Trophoblast cell (in vitro differentiated cells and primary cell): ENCODE data around the gene TWF2.
A peak's percentile ranks its signal among the peaks of the same experiment; 100 is the strongest.

Source experiments
- DNase-seq, 2 donors: peaks; one replicate each; pipeline ENCODE4 v3.0.0-alpha.2; 2016
- H2AFZ ChIP-seq: 2 replicates; pipeline ENCODE4 v1.6.1; 2013; ENCODE audit warnings: low read length, moderate library complexity, mild to moderate bottlenecking; ENCODE audit not compliant: insufficient read depth, poor library complexity
- H2AK5ac ChIP-seq: 2 replicates; pipeline ENCODE4 v1.6.1; 2013; ENCODE audit warnings: mild to moderate bottlenecking, low read length
- H2BK120ac ChIP-seq: 2 replicates; pipeline ENCODE4 v1.6.1; 2013; ENCODE audit warnings: low read length, mild to moderate bottlenecking, moderate library complexity; ENCODE audit not compliant: insufficient read depth, poor library complexity
- H2BK12ac ChIP-seq: 2 replicates; pipeline ENCODE4 v1.6.1; 2013; ENCODE audit warnings: mild to moderate bottlenecking, low read length, moderate library complexity
- H2BK5ac ChIP-seq: 2 replicates; pipeline ENCODE4 v1.6.1; 2013; ENCODE audit warnings: low read length, low read depth, moderate library complexity, mild to moderate bottlenecking; ENCODE audit not compliant: poor library complexity
- H3K14ac ChIP-seq: 2 replicates; pipeline ENCODE4 v1.6.1; 2013; ENCODE audit warnings: mild to moderate bottlenecking, low read length
- H3K18ac ChIP-seq: 2 replicates; pipeline ENCODE4 v1.6.1; 2013; ENCODE audit warnings: mild to moderate bottlenecking, low read length
- H3K23ac ChIP-seq: 2 replicates; pipeline ENCODE4 v1.6.1; 2013; ENCODE audit warnings: low read length
- H3K27ac ChIP-seq: 2 replicates; pipeline ENCODE4 v1.5.1; 2013; ENCODE audit warnings: low read depth, mild to moderate bottlenecking, inconsistent platforms, low read length, moderate library complexity
- H3K27me3 ChIP-seq: 2 replicates; pipeline ENCODE4 v1.6.1; 2013; ENCODE audit warnings: inconsistent platforms, mild to moderate bottlenecking, low read length, moderate library complexity; ENCODE audit not compliant: insufficient read depth
- H3K36me3 ChIP-seq, 2 experiments: 1 replicate in 1 of 2; 2 replicates in 1 of 2; pipeline ENCODE4 v1.6.1; 2013; ENCODE audit warnings: low read length in 2 of 2, mild to moderate bottlenecking in 2 of 2, moderate library complexity in 1 of 2; ENCODE audit not compliant: insufficient read depth in 2 of 2, control insufficient read depth in 1 of 2
- H3K4ac ChIP-seq: 2 replicates; pipeline ENCODE4 v1.6.1; 2013; ENCODE audit warnings: low read depth, mild to moderate bottlenecking, low read length, moderate library complexity
- H3K4me1 ChIP-seq, 2 experiments: 1 replicate in 1 of 2; 2 replicates in 1 of 2; pipeline ENCODE4 v1.6.1; 2013; ENCODE audit warnings: low read length in 2 of 2, mild to moderate bottlenecking in 2 of 2, moderate library complexity in 1 of 2; ENCODE audit not compliant: insufficient read depth in 2 of 2, control insufficient read depth in 1 of 2
- H3K4me2 ChIP-seq: 2 replicates; pipeline ENCODE4 v1.6.1; 2013; ENCODE audit warnings: inconsistent platforms, mild to moderate bottlenecking, low read length, moderate library complexity
- H3K4me3 ChIP-seq: 2 replicates; pipeline ENCODE4 v1.5.1; 2013; ENCODE audit warnings: mild to moderate bottlenecking, low read depth, low read length, inconsistent platforms
- H3K79me1 ChIP-seq: one replicate; pipeline ENCODE4 v1.6.1; 2013; ENCODE audit warnings: low read length
- H3K79me2 ChIP-seq: 2 replicates; pipeline ENCODE4 v1.6.1; 2013; ENCODE audit warnings: low read length, mild to moderate bottlenecking; ENCODE audit not compliant: control insufficient read depth, insufficient read depth, poor library complexity
- H3K9ac ChIP-seq: 2 replicates; pipeline ENCODE4 v1.6.1; 2013; ENCODE audit warnings: mild to moderate bottlenecking, low read length
- H3K9me3 ChIP-seq: 2 replicates; pipeline ENCODE4 v1.6.1; 2013; ENCODE audit warnings: low read depth, mild to moderate bottlenecking, control low read depth, inconsistent platforms, low read length; ENCODE audit not compliant: insufficient read depth
- H4K12ac ChIP-seq: 2 replicates; pipeline ENCODE4 v1.6.1; 2013; ENCODE audit warnings: low read depth, mild to moderate bottlenecking, low read length, moderate library complexity
- H4K8ac ChIP-seq: 2 replicates; pipeline ENCODE4 v1.6.1; 2013; ENCODE audit warnings: low read depth, mild to moderate bottlenecking, low read length, moderate library complexity
- H4K91ac ChIP-seq: one replicate; pipeline ENCODE4 v1.6.1; 2013; ENCODE audit warnings: low read depth, mild to moderate bottlenecking, low read length, moderate library complexity
- WGBS: extraction: QIAGEN DNeasy Blood & Tissue Kit; methylation state at CpG from one replicate; pipeline ENCODE4 v1.1.7; 2013; ENCODE audit warnings: missing lambda C conversion rate; ENCODE audit not compliant: insufficient read length, insufficient coverage; ENCODE audit errors: extremely low coverage; 5-methylcytosine and 5-hydroxymethylcytosine counted together

Gene TWF2

DNA sequence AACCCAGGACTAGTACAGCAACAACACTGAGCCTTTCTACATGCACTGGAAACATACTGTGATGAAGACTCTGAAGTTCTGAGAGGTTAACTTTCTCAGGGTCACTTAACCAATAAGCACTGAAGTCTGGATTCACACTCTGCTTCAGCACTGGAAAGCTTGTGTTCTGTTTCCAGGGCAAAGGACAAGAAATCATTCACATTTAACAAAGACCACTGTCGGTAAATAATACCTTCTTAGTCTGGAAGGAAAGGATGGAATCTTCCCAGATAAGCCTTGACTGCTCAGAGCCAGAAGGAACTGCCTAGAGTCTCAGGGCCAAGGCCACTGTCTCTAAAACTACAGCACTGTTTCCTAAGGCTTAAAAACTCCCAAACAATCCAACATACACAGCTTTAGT lies 44.3 kb upstream of the TWF2 start:
- no peak overlapping the region for H3K27ac ChIP-seq
- no peak overlapping the region for H2AK5ac ChIP-seq
- no peak overlapping the region for H2BK12ac ChIP-seq
- H3K4me1 ChIP-seq, result peaks cover 12 to 16% of the 10 kb centered on the region in 2 experiments
- H2AFZ ChIP-seq, result no peak overlapping the region
- H4K91ac ChIP-seq, result no peak overlapping the region
- H4K8ac ChIP-seq, result no peak overlapping the region
- H3K18ac ChIP-seq, result no peak overlapping the region
- H2BK120ac ChIP-seq, result no peak overlapping the region
- no peak for DNase-seq
- H3K79me2 ChIP-seq, result peaks cover 6% of the 10 kb centered on the region
- peaks cover 13% of the 10 kb centered on the region for H3K79me1 ChIP-seq
- WGBS, result no CpG with 5 or more reads among the region's 1 CpG
- H3K36me3 ChIP-seq, result no peaks in the 10 kb centered on the region
- no peaks in the 10 kb centered on the region for H3K27me3 ChIP-seq
- no peak overlapping the region for H3K4me3 ChIP-seq
- no peak overlapping the region for H3K14ac ChIP-seq
- H3K9me3 ChIP-seq, result no peaks in the 10 kb centered on the region
- no peak overlapping the region for H3K4ac ChIP-seq
- no peak overlapping the region for H3K9ac ChIP-seq
- no peak overlapping the region for H3K23ac ChIP-seq
- no peak overlapping the region for H4K12ac ChIP-seq
- H3K4me2 ChIP-seq, result no peak overlapping the region
- no peak overlapping the region for H2BK5ac ChIP-seq

DNA sequence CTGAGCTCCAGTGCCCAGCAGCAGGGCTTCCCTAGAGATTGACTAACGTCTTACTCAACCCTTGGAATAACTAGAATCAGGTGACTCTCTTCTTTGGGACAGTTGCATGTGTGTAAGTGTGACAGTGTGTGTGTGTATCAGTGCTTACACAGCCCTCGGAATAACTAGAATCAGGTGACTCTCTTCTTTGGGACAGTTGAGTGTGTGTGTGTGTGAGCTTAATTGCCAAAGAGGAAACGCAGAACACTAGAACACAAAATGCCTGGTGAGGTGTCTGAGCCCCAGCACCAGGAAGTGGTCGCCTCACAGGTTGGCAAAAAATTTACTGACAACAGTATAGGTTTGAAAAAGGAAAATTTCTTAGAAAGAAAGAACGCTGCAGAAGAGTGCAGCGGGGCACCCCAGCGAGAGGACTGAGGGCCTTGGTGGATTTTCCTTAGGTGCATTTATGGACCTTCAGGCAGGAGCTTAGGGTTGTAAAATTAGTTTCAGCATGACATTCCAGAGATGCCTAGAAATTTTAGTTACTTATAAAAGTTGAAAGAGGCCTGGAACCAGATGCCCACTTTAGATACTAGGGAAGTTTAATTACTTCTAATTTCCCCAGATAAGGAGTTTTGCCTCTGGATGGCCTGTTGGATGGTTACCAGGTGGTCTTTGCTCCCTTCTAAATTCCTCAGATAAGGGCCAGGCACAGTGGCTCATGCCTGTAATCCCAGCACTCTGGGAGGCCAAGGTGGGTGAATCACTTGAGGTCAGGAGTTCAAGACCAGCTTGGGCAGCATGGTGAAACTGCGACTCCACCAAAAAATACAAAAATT lies 43.2 kb upstream of the TWF2 start:
- H4K12ac ChIP-seq, result no peak overlapping the region
- WGBS, result no CpG with 5 or more reads among the region's 8 CpGs

DNA sequence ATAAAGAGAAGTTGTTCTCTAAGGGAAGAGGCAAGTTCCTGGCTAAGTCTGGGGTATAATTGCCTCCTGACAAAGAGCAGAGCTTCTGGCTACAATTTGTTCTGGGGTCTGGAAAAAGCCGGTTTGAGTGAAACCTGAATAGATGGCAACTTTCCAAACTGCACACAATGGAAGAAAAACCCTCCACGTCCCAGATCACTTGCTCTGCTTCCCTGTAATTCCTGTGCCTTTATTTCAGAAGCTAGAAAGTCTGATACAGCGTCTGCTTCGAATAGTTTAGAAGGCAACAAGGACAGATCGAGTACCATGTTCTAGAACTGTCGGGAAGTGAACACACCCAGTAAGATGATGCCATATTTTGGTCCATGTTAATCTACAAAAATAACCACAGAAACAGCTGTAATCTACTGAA lies 41.1 kb upstream of the TWF2 start:
- no peak overlapping the region for H2BK120ac ChIP-seq
- no peak overlapping the region for H2AFZ ChIP-seq
- no peak overlapping the region for H3K4me2 ChIP-seq
- H3K27ac ChIP-seq, result peak overlapping the region; percentile 81
- no peak overlapping the region for H3K18ac ChIP-seq
- no peaks in the 10 kb centered on the region for H3K27me3 ChIP-seq
- H3K14ac ChIP-seq, result no peak overlapping the region
- no peak overlapping the region for H4K8ac ChIP-seq
- H4K91ac ChIP-seq, result no peak overlapping the region
- no peak overlapping the region for H3K9ac ChIP-seq
- no peaks in the 10 kb centered on the region for H3K36me3 ChIP-seq
- no peak overlapping the region for H2BK5ac ChIP-seq
- peaks cover 24% of the 10 kb centered on the region for H3K79me2 ChIP-seq
- H2BK12ac ChIP-seq, result no peak overlapping the region
- no peak overlapping the region for H3K4ac ChIP-seq
- no peak overlapping the region for H2AK5ac ChIP-seq
- peaks cover 15 to 16% of the 10 kb centered on the region in 2 experiments for H3K4me1 ChIP-seq
- H3K4me3 ChIP-seq, result no peak overlapping the region
- no peaks in the 10 kb centered on the region for H3K9me3 ChIP-seq
- peaks cover 18% of the 10 kb centered on the region for H3K79me1 ChIP-seq
- no peak overlapping the region for H4K12ac ChIP-seq
- DNase-seq, result no peak
- no peak overlapping the region for H3K23ac ChIP-seq
- no CpG with 5 or more reads among the region's 6 CpGs for WGBS

More for the DNA sequence above, 43.2 kb upstream of the TWF2 start:
- Histone ChIP-seq H3K4me2 (peak overlapping the region; percentile 16), H2BK5ac (no peak overlapping the region), H3K27me3 (no peaks in the 10 kb centered on the region), H2AFZ (no peak overlapping the region), H2BK12ac (no peak overlapping the region), H3K9ac (no peak overlapping the region), H3K36me3 (no peaks in the 10 kb centered on the region), H3K79me2 (peaks cover 13% of the 10 kb centered on the region), H3K4ac (no peak overlapping the region), H3K14ac (no peak overlapping the region), H3K4me3 (no peak overlapping the region), H3K23ac (no peak overlapping the region), H3K79me1 (peaks cover 18% of the 10 kb centered on the region), H3K9me3 (no peaks in the 10 kb centered on the region), H3K4me1 (peaks cover 12 to 16% of the 10 kb centered on the region in 2 experiments), H2AK5ac (no peak overlapping the region), H3K18ac (no peak overlapping the region), H4K91ac (no peak overlapping the region), H2BK120ac (no peak overlapping the region), H4K8ac (no peak overlapping the region), H3K27ac (peak overlapping the region; percentile 15)
- DNase-seq, result no peak

DNA sequence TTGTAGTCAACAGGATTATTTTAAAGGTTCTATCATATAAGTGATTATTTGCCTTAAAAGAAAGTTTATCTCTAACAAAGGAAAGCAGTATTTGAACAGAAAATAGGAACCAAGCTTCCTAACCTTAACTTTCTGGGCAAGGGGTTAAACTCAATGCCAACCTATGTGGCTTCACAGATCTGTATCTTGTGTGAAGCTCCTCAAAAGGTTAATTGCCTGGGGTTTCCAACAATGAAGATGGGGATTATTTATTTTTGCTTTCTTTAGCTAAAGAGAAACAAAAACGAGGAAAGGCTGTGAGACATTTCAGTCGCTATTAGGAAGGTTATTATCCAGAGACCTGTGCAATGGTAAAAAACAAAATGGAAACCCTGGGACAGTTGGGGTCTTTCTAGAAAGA lies 40.6 kb upstream of the TWF2 start:
- Histone ChIP-seq H3K27ac (peak overlapping the region; percentile 81), H3K9ac (no peak overlapping the region), H4K12ac (no peak overlapping the region), H2BK5ac (no peak overlapping the region), H3K23ac (no peak overlapping the region), H3K4me1 (peaks cover 15 to 16% of the 10 kb centered on the region in 2 experiments), H3K27me3 (no peaks in the 10 kb centered on the region), H3K14ac (no peak overlapping the region), H3K79me1 (peaks cover 18% of the 10 kb centered on the region), H3K36me3 (no peaks in the 10 kb centered on the region), H2AFZ (no peak overlapping the region), H3K4ac (no peak overlapping the region), H3K4me3 (no peak overlapping the region), H2AK5ac (no peak overlapping the region), H2BK12ac (no peak overlapping the region), H3K9me3 (no peaks in the 10 kb centered on the region), H4K8ac (no peak overlapping the region), H2BK120ac (no peak overlapping the region), H3K18ac (no peak overlapping the region), H3K4me2 (no peak overlapping the region), H4K91ac (no peak overlapping the region), H3K79me2 (peaks cover 24% of the 10 kb centered on the region)
- DNase-seq, result no peak
- WGBS, result no CpG with 5 or more reads among the region's 2 CpGs
